ENCODE measurements around the gene HIP1.
"Not testable (repeated sequence)": the region's sequence is repeated elsewhere in the genome, so short reads cannot be mapped to it uniquely, and the experiment has no call there.

DNA sequence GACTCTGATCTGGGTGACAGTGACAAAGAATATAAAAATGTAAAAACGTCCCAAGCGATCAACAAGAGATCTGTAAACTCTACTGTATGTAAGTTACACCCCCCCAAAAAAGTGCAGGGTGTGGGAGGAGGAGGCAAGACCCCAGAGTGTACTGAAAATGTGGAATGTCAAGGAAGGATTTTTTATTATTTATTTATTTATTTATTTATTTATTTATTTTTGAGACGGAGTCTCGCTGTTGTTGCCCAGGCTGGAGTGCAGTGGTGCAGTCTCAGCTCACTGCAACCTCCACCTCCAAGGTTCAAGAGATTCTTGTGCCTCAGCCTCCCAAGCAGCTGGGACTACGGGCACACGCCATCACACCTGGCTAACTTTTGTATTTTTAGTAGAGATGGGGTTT is 181.9 kb downstream of the HIP1 start:
- not testable (repeated sequence) for TF ChIP-seq ARNT (IDR thresholded peaks at IDR 0.05); HDGF (IDR thresholded peaks at IDR 0.05; ENCODE audit: borderline replicate concordance); BHLHE40 (IDR thresholded peaks at IDR 0.05; ENCODE audit: borderline replicate concordance); SP1 (IDR thresholded peaks at IDR 0.05); ZNF384 (IDR thresholded peaks at IDR 0.05)

Measured in HEK293T (cell line).